ENCODE data around the gene IRF9.
A peak's percentile ranks its signal among the peaks of the same experiment; 100 is the strongest.

The IRF9 gene

DNA sequence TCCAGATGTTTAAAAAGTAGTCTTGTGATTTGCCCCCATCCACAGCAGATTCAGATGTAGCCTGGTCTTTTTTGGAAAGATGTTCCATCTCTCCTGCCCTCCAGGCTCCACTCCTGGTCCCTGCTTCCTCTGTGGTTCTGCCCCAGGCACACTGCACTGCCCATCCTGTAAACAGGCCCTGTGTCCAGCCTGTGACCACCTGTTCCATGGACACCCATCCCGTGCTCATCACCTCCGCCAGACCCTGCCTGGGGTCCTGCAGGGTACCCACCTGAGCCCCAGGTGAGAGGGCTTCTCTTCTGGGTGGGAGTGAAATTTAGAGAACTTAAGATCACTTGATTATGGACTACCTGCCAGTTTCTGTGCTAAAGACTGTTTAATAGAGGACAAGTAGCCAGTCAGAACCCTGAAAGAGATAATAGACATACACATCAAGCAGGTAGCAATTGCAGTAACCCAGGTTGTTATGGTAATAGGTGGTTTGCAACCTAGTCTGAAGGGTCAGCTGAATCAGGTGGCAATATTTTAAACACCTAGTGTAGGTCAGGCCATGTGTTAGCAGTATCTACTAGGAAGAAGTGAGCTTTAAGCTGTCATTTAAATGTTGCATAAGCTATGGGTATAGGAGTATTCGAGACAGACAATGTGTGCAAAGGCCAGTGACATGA, 11.6 kb upstream of the IRF9 start:
- no peak for DNase-seq

DNA sequence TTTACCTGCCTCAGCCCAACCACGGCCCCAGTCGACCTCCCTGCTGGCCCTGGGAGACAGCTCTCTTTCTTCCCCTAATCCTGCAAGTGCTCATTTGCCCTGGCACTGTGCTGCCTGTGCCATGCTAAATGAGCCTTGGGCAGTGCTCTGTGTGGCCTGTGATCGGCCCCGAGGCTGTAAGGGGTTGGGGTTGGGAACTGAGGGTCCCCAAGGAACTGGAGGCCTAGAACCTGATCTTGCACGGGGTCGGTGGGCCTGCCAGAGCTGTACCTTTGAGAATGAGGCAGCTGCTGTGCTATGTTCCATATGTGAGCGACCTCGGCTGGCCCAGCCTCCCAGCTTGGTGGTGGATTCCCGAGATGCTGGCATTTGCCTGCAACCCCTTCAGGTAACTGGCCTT, 11.0 kb upstream of the IRF9 start:
- no peak for DNase-seq

DNA sequence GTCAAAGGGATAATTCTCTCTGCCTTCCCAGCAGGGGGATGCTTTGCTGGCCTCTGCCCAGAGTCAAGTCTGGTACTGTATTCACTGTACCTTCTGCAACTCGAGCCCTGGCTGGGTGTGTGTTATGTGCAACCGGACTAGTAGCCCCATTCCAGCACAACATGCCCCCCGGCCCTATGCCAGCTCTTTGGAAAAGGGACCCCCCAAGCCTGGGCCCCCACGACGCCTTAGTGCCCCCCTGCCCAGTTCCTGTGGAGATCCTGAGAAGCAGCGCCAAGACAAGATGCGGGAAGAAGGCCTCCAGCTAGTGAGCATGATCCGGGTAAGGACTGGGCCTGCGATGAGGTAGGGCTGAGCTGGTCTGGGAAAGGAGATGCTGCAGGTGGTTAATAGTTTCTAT, 10.5 kb upstream of the IRF9 start:
- DNase-seq: no peak

DNA sequence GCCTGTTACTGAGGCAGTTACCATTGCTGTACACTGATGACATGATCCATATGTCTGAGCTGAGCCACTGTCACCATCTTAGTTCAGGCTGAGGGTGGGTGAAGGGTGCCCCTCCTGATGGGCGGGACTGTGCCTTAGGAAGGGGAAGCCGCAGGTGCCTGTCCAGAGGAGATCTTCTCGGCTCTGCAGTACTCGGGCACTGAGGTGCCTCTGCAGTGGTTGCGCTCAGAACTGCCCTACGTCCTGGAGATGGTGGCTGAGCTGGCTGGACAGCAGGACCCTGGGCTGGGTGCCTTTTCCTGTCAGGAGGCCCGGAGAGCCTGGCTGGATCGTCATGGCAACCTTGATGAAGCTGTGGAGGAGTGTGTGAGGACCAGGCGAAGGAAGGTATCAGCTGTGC, 10.1 kb upstream of the IRF9 start:
- DNase-seq: no peak

DNA sequence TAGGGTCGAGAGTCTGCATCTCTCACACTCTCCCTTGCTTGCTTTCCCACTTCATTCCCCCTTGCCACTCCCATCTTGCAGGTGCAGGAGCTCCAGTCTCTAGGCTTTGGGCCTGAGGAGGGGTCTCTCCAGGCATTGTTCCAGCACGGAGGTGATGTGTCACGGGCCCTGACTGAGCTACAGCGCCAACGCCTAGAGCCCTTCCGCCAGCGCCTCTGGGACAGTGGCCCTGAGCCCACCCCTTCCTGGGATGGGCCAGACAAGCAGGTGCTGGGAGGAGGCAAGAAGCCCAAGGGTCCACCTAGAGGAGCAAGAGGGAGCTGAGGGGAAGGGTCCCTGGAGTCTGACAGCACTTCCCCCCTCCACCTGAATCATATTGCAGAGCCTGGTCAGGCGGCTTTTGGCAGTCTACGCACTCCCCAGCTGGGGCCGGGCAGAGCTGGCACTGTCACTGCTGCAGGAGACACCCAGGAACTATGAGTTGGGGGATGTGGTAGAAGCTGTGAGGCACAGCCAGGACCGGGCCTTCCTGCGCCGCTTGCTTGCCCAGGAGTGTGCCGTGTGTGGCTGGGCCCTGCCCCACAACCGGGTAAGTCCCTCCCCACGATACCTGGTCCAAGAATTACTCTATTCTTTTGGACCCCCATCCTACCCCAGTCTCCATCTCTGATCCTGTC, 9.5 kb upstream of the IRF9 start:
- no peak for DNase-seq

DNA sequence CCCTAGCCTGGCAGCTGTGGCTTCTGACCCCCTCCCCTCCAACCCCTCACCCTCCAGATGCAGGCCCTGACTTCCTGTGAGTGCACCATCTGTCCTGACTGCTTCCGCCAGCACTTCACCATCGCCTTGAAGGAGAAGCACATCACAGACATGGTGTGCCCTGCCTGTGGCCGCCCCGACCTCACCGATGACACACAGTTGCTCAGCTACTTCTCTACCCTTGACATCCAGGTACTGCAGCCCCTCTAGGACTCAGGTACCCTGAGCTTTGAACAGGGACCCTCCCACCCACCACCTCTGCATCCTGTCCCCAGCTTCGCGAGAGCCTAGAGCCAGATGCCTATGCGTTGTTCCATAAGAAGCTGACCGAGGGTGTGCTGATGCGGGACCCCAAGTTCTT, 6.0 kb upstream of the IRF9 start:
- no peak for DNase-seq

DNA sequence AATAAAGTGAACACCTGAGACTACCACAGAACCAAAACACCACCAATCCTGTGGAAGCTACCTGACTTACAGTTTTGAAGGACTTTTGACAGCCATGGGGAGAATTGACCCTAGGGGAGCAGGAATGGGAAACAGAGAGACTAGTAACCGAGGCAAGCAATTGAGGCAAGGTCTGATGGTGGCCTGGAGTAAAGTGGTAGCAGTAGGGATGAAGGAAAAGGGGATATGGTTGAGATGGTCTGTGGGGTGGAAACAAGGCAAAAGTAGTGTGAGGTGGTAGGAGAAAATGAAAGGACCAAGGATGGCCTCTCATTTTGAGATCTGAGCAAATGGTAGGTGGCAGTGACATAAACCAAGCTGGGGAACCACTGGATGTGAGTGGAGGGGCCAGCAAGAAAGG, 4.2 kb upstream of the IRF9 start:
- DNase-seq: no peak

DNA sequence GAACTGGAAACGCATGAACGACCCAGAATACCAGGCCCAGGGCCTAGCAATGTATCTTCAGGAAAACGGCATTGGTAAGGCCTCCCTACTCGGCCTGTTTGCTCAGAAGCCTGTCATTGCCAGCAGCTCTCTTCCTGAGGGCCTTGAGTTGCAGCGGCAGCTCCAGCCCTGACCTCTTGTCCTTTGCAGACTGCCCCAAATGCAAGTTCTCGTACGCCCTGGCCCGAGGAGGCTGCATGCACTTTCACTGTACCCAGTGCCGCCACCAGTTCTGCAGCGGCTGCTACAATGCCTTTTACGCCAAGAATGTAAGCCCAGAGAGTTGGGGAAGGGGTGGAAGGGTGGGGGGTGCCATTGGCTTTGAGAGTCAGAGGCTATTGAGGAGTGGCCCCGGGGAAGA, 3.7 kb upstream of the IRF9 start:
- DNase-seq: no peak

DNA sequence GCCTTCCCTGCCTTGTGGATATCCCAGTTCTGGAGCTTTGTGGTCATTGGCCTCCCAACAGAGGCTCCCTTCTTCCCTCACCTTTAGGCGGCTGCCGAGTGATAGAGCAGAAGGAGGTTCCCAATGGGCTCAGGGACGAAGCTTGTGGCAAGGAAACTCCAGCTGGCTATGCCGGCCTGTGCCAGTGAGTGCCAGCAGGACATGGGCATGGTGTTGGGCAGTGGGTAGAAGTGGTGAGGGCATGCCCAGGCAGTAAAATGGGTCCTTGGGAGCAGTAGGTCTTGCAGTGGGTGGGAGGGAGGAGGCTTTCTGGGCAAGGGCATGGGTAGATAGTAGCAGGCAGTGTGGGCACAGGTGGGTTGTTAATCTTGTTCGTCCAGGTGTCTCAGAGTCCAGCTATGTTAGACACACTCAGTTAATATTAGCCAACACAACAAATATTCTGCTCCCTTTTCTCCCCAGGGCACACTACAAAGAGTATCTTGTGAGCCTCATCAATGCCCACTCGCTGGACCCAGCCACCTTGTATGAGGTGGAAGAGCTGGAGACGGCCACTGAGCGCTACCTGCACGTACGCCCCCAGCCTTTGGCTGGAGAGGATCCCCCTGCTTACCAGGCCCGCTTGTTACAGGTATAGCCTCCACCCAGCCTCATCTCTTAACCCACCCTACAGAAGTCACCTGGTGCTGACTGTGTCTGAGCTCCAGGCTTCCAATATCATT, 1.1 kb upstream of the IRF9 start:
- no peak for DNase-seq

DNA sequence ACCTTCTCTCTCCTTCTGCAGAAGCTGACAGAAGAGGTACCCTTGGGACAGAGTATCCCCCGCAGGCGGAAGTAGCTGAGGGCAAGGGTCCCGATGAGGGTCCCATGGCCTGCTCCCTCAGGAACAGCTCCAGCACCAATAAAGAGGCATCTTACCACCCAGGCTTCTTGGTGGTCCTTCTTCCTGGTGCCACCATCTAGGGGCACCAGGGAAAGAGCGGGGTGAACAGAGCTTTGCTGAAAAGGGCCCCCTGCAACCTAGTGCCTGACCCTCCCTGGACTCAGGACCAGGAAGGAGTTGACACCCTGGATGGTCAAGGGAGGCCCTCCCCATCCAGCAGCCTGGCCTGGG, 591 bp upstream of the IRF9 start:
- DNase-seq: no peak

DNA sequence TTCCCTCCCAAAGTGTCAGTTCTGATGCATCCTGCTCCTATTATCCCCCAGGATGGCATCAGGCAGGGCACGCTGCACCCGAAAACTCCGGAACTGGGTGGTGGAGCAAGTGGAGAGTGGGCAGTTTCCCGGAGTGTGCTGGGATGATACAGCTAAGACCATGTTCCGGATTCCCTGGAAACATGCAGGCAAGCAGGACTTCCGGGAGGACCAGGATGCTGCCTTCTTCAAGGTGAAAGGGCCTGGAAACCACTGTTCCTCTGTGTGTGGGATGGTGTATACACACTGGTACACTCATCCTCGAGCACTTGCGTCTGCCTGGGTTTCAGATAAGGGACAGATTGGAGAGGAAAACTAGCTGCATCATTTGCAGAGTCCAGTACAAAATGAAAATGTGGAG, 1.0 kb downstream of the IRF9 start:
- no peak for DNase-seq

DNA sequence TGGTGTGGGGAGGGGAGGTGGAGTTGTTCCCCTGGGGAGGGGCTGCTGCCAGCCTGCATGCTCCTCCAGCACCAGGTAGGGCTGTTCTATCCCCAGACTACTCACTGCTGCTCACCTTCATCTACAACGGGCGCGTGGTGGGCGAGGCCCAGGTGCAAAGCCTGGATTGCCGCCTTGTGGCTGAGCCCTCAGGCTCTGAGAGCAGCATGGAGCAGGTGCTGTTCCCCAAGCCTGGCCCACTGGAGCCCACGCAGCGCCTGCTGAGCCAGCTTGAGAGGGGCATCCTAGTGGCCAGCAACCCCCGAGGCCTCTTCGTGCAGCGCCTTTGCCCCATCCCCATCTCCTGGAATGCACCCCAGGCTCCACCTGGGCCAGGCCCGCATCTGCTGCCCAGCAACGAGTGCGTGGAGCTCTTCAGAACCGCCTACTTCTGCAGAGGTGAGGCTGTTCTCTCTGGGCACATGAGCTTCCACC, 3.5 kb downstream of the IRF9 start:
- no peak for DNase-seq

DNA sequence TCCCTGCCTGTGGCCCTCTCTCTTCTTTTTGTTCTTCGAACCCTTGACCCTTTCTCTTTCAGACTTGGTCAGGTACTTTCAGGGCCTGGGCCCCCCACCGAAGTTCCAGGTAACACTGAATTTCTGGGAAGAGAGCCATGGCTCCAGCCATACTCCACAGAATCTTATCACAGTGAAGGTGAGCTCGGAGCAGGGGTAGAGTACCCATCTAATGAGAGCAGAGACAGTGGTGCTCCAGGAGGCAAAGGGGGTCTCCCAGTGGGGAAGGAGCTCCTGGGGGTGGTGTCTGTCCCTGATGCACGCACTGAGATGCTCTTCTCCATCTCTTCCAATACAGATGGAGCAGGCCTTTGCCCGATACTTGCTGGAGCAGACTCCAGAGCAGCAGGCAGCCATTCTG, 4.7 kb downstream of the IRF9 start:
- no peak for DNase-seq

DNA sequence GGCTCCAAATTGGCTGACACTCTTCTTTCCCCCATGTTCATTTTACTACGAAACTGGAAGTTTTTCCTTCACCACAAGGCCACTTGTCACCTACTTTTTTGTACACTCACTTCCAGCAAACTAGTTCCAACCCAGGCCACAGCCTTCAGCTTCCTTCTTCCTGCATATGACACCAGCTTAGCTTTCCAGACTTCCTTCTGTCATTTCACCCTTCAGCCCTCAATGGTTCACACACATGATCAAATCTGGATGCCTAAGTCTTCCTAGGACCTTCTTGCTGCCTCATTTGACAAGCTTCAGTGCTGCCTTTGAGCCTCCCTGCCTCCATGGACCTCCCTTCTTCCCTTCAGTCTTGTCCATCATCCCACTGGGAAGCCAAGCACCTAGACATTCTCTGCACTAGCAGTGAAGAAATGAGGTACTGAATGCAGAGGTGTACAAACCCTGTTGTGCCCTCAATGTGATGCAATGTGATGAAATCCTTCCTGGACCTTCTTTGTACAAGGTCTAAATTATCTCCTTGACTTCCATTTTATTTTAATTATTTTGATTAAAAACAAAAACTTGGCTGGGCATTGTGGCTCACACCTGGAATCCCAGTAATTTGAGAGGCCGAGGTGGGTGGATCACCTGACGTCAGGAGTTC, 6.5 kb downstream of the IRF9 start:
- no peak for DNase-seq

DNA sequence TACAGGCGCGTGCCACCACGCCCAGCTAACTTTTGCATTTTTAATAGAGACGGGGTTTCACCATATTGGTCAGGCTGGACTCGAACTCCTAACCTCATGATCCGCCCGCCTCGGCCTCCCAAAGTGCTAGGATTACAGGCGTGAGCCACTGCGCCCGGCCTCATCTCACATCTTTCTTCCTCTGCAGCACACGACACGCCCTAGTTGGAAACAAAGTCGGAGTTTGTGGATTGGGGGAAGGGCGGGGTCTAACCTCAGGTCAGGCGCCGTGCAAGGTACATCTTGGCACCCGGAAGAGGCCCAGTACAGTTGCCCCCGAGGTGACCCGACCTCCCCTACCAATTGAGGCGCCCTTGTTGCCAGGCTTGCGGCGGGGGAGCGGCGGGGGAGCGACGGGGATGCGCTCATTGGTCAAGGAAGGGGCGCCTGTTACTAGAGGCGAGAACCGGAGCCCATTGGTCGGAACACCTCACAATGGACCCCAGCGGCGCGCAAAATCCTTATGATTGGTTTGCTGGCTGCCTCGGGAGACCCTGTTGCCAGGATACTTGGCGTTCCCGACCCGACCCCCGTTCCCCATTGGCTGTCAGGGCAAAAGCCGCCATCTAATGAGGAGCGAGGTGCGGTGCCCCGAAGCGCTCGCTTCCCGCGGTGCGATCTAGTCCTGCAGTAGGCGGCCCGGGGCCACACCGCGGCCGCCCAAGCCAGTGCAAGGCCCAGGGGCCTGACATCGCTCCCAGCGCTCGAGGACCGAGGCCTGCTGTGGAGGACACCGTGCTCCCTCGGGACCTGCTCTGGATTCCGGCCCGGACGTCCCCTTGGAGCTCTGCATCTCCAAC, 10.6 kb downstream of the IRF9 start, which contains the start of gene REC8:
Gene REC8, plus strand, starts transcription at position 659 of the 839 bp plus-strand sequence. CDS start 473 bp downstream, outside the sequence.
- peak; percentile 6 for DNase-seq

DNA sequence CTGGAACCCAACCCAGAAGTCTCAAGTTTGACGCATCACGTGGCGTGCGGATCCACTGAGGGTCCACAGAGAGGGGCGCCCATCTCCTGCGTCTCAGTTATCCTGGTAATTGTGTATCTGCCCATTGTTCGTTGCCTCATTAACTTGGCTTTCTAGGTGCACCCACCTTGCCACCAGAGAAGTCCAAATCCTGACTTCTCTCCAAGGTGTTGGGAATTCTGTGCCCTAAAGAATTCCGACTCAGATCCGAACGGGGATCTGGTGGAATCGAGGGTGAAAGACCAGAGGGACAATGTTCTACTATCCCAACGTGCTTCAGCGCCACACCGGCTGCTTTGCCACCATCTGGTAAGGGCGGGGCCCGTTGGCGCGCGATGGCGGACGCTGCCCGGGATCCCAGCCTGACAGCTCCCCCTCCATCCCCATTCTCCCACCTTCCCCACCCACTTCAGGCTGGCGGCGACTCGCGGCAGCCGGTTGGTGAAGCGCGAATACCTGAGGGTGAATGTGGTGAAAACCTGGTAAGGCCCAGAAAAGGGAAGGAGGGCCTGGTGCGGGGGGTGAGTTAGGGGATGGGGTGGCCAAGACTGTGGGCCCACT, 11.3 kb downstream of the IRF9 start:
- no peak for DNase-seq

DNA sequence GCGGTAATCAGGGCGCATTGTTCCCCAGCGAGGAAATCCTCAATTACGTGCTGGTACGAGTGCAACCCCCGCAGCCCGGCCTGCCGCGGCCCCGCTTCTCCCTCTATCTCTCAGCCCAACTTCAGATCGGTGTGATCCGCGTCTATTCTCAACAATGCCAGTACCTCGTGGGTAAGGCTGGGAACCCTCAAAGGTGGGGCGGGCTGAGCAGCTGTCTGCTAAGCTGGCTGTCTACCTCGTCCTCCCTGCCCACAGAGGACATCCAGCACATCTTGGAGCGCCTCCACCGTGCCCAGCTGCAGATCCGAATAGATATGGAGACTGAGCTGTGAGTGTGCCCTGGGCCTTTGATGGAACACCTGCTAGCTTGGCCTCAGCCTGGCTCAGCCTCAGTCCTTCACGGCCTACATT, 11.8 kb downstream of the IRF9 start:
- no peak for DNase-seq

DNA sequence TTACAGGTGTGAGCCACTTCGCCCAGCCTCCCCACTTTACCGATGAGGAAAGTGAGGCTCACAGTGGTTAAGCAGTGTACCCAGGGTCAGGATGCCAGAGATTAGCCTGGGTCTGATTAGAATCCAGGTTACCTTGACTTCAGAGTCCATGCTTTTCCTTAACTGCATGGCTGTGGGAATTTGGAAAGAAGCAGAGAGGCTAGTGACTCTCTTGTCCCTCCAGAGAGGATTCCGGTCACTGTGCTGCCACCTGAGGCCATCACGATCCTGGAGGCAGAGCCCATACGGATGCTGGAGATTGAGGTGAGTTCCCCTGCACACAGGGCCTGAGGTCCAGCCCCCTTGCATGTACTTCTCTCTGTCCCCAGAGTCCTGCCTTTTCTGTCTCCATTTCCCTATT, 15.5 kb downstream of the IRF9 start:
- no peak for DNase-seq

DNA sequence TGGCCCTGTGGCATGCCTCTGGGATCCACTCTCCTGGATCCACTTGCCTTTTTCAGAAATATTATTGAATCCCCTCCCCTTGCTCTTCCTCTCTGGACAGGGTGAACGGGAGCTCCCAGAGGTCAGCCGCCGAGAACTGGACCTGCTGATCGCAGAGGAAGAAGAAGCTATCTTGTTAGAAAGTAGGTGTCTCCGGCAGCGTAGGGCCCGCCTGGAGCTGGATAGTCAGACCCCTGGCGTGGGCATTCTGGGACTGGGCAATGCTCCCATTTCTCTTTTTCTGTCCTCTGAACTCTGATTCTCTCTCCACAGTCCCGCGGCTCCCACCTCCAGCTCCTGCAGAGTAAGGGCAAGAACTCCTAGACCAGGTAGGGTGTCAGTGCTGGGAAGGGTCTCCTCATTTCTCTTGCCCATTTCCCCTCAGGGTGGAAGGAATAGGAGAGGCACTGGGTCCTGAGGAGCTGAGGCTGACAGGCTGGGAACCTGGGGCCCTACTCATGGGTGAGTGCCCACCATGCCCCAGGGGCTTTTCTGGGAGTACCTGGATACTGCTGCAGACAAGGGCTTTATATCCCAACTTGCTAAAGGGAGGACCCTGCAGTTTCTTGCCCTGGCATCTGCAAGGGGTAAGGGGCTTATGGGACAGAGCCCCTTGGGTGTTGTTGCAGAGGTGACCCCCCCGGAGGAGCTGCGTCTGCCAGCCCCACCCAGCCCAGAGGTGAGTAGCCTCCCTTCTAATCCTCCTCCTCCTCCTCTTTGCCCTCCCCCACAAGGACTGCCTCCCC, 16.2 kb downstream of the IRF9 start:
- no peak for DNase-seq

DNA sequence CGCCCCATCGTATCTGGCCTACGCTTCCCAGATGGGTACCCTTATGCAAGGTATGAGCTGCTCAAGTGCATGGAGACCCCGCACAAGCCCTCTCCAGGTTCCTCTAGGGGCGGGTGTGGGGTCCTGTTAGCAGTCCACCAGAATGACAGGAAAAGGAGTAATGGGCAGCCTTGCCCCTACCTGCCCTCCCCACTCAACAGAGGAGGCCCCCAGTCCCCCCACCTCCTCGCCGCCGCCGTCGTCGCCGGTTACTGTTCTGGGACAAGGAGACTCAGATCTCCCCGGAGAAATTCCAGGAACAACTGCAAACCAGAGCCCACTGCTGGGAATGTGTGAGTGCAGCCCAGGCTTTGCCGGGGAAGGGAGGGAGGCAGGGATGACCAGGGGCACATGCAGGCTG, 16.8 kb downstream of the IRF9 start:
- DNase-seq: no peak

DNA sequence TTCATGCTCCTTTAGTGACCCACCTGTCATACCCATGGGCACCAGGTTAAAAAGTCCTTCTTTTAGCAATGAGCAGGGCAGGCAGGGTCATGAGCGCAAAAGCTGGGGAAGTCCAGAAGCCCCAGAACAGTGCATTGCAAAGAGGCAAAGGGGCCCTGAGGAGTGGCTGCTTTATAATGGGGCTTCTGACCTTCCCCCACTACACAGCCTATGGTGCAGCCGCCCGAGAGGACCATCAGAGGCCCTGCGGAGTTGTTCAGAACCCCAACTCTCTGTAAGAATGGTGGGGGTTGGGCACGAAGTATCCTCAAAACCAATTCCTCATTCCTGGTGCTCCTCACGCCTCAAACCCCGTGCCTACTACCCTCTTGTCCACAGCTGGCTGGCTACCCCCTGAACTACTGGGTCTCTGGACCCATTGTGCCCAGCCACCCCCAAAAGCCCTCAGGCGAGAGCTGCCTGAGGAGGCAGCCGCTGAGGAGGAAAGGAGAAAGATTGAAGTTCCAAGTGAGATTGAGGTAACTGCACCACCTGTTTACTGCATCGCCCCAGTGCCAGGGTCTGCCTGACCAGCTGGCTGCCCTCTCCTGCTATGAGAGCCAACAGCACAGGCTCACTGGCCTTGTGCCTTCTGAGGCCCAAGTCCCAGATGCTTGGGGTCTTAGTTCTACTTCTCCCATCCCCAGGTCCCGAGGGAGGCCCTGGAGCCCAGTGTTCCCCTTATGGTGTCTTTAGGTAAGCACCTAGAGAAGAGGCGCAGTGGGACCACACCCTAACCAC, 17.5 kb downstream of the IRF9 start:
- no peak for DNase-seq
